GM12872 (cell line): ENCODE measurements around the gene IMPA2.

ENCODE experiments used
- TF ChIP-seq, protein P1 (sequence below): IDR thresholded peaks from 3 replicates; pipeline ENCODE4 v1.5.1; 2011; ENCODE audit warnings: low read depth, mild to moderate bottlenecking, low read length, moderate library complexity; ENCODE audit not compliant: insufficient read depth

Gene IMPA2

DNA sequence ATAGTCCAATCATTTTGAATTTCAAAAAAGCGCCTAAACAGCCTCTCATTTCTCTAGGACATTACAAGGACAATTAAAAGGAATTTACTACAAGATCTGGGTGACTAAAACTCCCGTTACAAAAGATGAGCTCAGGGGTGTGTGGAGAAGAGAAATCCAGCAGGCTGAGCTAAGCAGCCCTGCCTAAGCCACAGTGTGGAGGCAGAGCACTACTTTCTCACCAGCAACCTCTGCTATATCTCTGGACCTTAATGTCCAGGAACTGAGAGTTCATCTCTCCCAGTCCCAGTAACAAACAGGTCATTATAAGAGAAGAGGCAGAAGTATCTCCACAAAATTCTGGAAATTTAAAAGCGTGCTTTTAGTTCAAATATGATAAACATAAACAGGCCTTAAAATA lies 93.4 kb downstream of the IMPA2 start:
- TF ChIP-seq, protein P1, sequence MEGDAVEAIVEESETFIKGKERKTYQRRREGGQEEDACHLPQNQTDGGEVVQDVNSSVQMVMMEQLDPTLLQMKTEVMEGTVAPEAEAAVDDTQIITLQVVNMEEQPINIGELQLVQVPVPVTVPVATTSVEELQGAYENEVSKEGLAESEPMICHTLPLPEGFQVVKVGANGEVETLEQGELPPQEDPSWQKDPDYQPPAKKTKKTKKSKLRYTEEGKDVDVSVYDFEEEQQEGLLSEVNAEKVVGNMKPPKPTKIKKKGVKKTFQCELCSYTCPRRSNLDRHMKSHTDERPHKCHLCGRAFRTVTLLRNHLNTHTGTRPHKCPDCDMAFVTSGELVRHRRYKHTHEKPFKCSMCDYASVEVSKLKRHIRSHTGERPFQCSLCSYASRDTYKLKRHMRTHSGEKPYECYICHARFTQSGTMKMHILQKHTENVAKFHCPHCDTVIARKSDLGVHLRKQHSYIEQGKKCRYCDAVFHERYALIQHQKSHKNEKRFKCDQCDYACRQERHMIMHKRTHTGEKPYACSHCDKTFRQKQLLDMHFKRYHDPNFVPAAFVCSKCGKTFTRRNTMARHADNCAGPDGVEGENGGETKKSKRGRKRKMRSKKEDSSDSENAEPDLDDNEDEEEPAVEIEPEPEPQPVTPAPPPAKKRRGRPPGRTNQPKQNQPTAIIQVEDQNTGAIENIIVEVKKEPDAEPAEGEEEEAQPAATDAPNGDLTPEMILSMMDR, result peak; percentile 23; the same call in 1 of the 3 replicates

DNA sequence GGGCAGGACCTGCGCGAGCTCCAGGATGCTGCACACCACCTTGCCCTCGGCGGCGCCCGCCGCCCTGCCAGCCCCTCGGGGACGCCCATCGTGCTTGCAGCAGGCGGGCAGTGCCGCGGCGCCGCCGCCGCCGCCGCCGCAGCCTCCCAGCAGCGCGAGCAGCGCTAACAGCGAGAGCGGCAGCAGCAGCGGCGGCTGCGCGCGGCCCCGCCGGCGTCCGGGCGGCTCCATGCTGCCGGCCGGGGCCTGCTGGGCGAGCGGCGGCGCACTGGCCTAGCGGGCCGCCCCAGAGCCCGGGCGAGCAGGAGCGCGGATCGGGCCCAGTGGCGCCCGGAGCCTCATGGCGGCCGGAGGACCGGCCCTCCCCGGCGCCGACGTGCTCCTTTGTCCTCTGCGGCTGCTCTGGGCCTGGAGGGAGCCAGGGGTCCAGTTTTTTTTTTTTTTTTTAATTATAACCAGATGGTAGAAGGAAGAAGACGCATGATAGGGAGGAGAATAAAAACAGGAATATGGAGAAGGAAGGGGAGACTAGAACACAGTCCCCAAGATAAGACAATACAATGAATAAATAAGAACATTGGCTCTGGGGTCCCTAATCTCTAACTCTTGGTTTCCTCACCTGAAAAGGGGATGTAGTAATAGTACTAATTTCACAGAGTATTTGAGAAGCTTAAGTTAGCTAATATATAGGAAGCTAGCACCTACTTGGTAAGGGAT lies 95.3 kb downstream of the IMPA2 start:
- TF ChIP-seq, protein P1, result no peak

DNA sequence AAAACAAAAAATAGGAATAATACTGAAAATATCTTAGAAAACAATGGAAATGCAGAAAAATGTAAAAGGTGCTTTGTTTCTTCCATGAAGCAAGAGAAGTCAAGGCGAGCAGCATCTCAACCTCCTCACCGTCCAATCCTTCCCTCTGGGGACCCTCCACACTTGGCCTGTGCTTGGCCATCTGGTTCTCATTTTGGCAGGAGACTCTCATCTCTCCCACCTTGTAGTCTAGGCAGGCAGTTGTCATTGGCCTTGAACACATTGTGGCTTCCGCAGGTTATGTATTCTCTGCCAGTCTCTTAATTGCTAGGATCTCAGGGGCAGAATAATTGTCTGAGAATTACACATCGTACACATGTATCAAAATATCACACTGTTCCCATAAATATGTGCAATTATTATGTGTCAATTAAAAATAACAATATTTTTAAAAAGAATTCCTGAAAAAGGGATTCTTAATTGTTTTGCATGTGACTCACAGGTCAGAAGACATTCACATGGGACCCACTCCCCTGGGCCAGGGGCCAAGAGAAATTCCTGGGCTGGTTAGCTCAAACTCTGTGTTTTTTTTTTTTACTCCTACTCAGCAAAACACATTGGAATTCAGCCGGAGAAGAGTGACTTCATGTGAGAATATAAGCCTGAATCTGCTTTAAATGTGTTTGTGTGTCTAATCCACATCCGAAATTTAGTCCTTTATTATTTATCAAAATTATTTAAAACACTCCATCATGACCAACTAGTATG lies 98.4 kb downstream of the IMPA2 start:
- TF ChIP-seq, protein P1, result no peak
